GM21367 (cell line): ENCODE measurements around the gene HLCS.

ENCODE experiments used
- ATAC-seq: cut with Tn5 transposase; IDR thresholded peaks from one replicate; pipeline ENCODE4 v1.9.1; 2021; ENCODE audit not compliant: unreplicated experiment

Gene HLCS

GRCh38 chr21:36749935-36750575, 216.4 kb downstream of the HLCS start:
- ATAC-seq, result no peak

- no peak for ATAC-seq
Observed at GRCh38 chr21:36747815-36748383, 218.6 kb downstream of the HLCS start.

GRCh38 chr21:36747041-36747814, 219.2 kb downstream of the HLCS start:
- no peak for ATAC-seq

- ATAC-seq, result no peak
Observed at GRCh38 chr21:36745459-36745858, 221.0 kb downstream of the HLCS start.

GRCh38 chr21:36744560-36745231, 221.8 kb downstream of the HLCS start:
- ATAC-seq, result no peak

DNA sequence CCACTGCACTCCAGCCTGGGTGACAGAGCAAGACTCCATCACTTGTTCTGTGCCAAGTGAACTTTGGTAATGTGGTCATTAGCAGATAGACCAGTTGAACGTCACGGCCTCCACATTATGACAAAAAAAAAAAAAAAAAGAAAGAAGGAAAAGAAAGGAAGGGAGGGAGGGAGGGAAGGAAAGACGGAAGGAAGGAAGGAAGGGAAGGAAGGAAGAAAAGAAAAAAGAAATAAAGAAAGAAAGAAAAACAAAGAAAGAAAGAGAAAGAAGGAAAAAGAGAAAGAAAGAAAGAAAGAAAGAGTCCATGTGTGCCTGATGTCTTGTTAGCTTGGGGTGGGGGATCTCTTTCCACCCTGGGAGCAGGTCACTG, 222.3 kb downstream of the HLCS start:
- no peak for ATAC-seq

DNA sequence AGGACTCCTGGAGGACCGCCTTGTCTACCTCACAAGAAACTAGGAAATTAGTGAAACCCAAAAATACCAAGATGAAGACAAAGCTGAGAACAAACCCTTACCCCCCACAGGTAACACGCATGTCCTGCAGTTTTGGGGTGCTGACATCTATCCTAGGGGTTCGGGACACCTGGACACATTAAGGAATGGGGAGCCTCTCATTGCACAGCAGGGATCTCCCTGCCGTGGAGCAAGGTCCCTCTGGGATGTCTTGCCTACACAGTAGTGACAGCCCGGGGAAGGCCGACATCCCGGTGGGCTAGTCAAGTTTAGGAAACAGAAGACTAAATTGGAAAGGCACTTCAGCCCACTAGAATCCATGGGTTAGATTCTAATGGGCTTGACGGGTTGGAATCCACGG, 223.0 kb downstream of the HLCS start:
- no peak for ATAC-seq

GRCh38 chr21:36743008-36743407, 223.5 kb downstream of the HLCS start:
- no peak for ATAC-seq

- no peak for ATAC-seq
Observed at GRCh38 chr21:36741506-36741905, 225.0 kb downstream of the HLCS start.

- ATAC-seq, result no peak
Observed at GRCh38 chr21:36738489-36739126, 227.9 kb downstream of the HLCS start.

- no peak for ATAC-seq
Observed at GRCh38 chr21:36735724-36736320, 230.6 kb downstream of the HLCS start.

GRCh38 chr21:36735201-36735515, 231.3 kb downstream of the HLCS start:
- ATAC-seq, result no peak

DNA sequence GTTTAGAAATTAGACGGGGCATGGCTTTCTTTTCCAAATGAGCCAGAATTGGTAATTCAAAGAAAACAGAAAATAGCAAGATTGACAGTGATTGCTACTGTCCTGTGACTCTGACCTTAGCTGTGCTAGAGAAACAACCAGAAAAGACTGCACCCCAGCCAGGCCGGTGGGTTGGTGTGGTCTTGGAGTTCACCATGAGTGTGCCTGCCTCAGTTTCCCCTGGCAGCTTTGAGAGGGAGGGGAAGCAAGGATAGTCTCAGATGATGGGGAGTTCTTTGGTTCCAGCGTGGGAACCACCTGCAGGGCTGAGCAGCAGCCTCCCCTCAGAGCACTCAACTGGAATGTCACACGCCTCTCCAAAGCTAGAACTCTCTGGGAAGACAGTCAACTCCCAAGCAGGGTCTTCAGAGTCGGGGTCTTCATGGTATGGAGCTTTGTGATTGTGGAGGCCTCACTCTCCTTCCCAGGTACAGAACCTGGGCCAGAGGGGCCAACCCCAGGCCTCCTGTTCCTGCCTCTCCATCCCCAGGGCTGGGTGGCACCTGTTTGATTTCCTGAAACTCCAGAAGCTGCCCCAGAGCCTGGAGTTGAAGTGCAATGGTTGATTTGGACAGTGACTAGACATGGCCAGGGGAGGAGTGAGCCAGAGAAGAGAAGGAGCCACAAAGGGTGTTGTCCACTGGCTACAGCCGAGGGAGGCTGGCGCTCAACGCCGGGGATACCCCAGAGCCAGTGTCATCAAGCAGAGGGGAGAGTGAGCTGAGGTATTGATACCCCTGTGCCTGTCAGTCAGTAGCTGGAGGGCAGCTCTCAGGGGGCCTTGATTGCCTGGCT, 231.9 kb downstream of the HLCS start:
- no peak for ATAC-seq

GRCh38 chr21:36733857-36734256, 232.6 kb downstream of the HLCS start:
- no peak for ATAC-seq

- ATAC-seq, result no peak
Observed at GRCh38 chr21:36732761-36733160, 233.7 kb downstream of the HLCS start.

DNA sequence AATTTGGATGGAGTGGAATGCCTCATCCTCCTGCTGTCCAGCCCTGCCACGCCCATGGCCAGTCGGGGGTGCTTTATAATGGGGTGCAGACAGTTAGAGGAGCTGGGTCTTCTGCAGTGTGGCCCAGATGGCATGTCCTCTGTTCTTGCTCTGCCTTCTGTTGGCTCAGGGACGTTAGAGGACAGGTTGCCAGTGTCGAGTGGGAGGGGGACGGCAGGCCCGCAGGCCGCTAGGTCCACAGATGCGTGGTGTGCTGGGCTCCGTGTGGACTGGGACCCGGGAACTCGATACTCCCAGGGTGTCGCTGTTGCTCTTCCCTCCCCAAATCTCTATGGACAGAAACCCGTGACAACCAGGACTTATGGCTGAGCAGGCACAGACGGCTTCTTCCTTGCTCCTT, 234.3 kb downstream of the HLCS start:
- ATAC-seq, result no peak

GRCh38 chr21:36730291-36731281, 235.9 kb downstream of the HLCS start:
- ATAC-seq, result no peak

- no peak for ATAC-seq
Observed at GRCh38 chr21:36729310-36729970, 237.0 kb downstream of the HLCS start.
